Lower lobe of right lung (tissue), 2 donors: ENCODE data around the gene APMAP. TPM values are rescaled to one million over a fixed set of nuclear protein-coding genes. Genes with fewer than 3 reads are reported as not detected.

Experiments used
- ATAC-seq, 2 donors: fragments of 200-7000 bp; cut with Tn5 transposase; one replicate each; pipeline ENCODE4 v1.9.1; 2020 to 2022; ENCODE audit warnings: mild to moderate bottlenecking in 2 of 2, moderate library complexity in 2 of 2
- DNase-seq: peaks from one replicate; pipeline ENCODE4 v3.0.0-alpha.2; 2020
- H3K27ac ChIP-seq: fragments of 200-600 bp; one replicate; pipeline ENCODE4 v1.8.0; 2022
- H3K27me3 ChIP-seq: fragments of 200-600 bp; one replicate; pipeline ENCODE4 v1.8.0; 2022; ENCODE audit warnings: low read depth
- H3K36me3 ChIP-seq: fragments of 200-600 bp; one replicate; pipeline ENCODE4 v1.8.0; 2022; ENCODE audit warnings: mild to moderate bottlenecking
- H3K4me1 ChIP-seq: fragments of 200-600 bp; one replicate; pipeline ENCODE4 v1.8.0; 2022
- H3K4me3 ChIP-seq: fragments of 200-600 bp; one replicate; pipeline ENCODE4 v1.8.0; 2022; ENCODE audit warnings: mild to moderate bottlenecking
- H3K9me3 ChIP-seq: fragments of 200-600 bp; one replicate; pipeline ENCODE4 v1.8.0; 2022
- CTCF ChIP-seq: fragments of 200-600 bp; IDR thresholded peaks from one replicate; pipeline ENCODE4 v1.8.0; 2022; ENCODE audit warnings: antibody characterized with exemption, mild to moderate bottlenecking
- intact Hi-C: fragments of 100-400 bp; cut with DNase I; formaldehyde crosslinking; loops from one replicate; pipeline ENCODE4 v1.11.0; 2022
- total RNA-seq: library from RNA; stranded (reverse); fragmentation: NEBNext Ultra II Directional; extraction: Animal tissue kit (Norgen Biotek cat#: 25700); gene quantifications from one replicate; pipeline ENCODE4 v1.2.1, GENCODE V29; 2021
- donor health status: DM: no; HTN: yes; CAD: no; lungs with severe emphysema.

The APMAP gene
- total RNA-seq, 1 donor from 2014 or later = 82.9 TPM

- DNase-seq = peak; percentile 30
- H3K9me3 ChIP-seq = no peaks in the 10 kb centered on the region
- H3K4me3 ChIP-seq = no peak overlapping the region
- no peak for TF ChIP-seq CTCF
- intact Hi-C loops = no loop called here
- H3K4me1 ChIP-seq = peaks cover 5% of the 10 kb centered on the region
- H3K27ac ChIP-seq = no peak overlapping the region
- H3K36me3 ChIP-seq = peaks cover 64% of the 10 kb centered on the region
- ATAC-seq = no peak
- H3K27me3 ChIP-seq = no peaks in the 10 kb centered on the region
Observed at GRCh38 chr20:24958506-24959385, 33.8 kb downstream of the APMAP start.

- ATAC-seq = no peak
- H3K4me3 ChIP-seq = no peak overlapping the region
- peak; percentile 36 for DNase-seq
- H3K4me1 ChIP-seq = peaks cover 5% of the 10 kb centered on the region
- peaks cover 51% of the 10 kb centered on the region for H3K36me3 ChIP-seq
- no peak for TF ChIP-seq CTCF
- intact Hi-C loops = no loop called here
- H3K9me3 ChIP-seq = no peaks in the 10 kb centered on the region
- H3K27ac ChIP-seq = no peak overlapping the region
- no peaks in the 10 kb centered on the region for H3K27me3 ChIP-seq
Observed at GRCh38 chr20:24957326-24958016, 35.1 kb downstream of the APMAP start.

- no peaks in the 10 kb centered on the region for H3K9me3 ChIP-seq
- H3K4me1 ChIP-seq = peaks cover 5% of the 10 kb centered on the region
- no peaks in the 10 kb centered on the region for H3K27me3 ChIP-seq
- no peak overlapping the region for H3K4me3 ChIP-seq
- no peak overlapping the region for H3K27ac ChIP-seq
- no peak for TF ChIP-seq CTCF
- peaks cover 43% of the 10 kb centered on the region for H3K36me3 ChIP-seq
- ATAC-seq = no peak
- DNase-seq = peak; percentile 29
- intact Hi-C loops = no loop called here
Observed at GRCh38 chr20:24956001-24956841, 36.3 kb downstream of the APMAP start.

GRCh38 chr20:24955045-24955444, 37.5 kb downstream of the APMAP start:
- Histone ChIP-seq H3K36me3 (peaks cover 31% of the 10 kb centered on the region), H3K4me1 (peaks cover 5% of the 10 kb centered on the region), H3K9me3 (no peaks in the 10 kb centered on the region), H3K27me3 (peaks cover 2% of the 10 kb centered on the region), H3K27ac (no peak overlapping the region), H3K4me3 (no peak overlapping the region)
- intact Hi-C loops = no loop called here
- ATAC-seq = no peak
- TF ChIP-seq CTCF = no peak
- DNase-seq = peak; percentile 16

GRCh38 chr20:24954566-24954965, 38.0 kb downstream of the APMAP start:
- Histone ChIP-seq H3K27me3 (peaks cover 6% of the 10 kb centered on the region), H3K9me3 (no peaks in the 10 kb centered on the region), H3K36me3 (peaks cover 27% of the 10 kb centered on the region), H3K4me3 (no peak overlapping the region), H3K27ac (no peak overlapping the region), H3K4me1 (peaks cover 5% of the 10 kb centered on the region)
- TF ChIP-seq CTCF = no peak
- intact Hi-C loops = no loop called here
- ATAC-seq (no peak), DNase-seq (no peak)
